ENCODE measurements around the gene C1orf53.

C1orf53 gene

DNA sequence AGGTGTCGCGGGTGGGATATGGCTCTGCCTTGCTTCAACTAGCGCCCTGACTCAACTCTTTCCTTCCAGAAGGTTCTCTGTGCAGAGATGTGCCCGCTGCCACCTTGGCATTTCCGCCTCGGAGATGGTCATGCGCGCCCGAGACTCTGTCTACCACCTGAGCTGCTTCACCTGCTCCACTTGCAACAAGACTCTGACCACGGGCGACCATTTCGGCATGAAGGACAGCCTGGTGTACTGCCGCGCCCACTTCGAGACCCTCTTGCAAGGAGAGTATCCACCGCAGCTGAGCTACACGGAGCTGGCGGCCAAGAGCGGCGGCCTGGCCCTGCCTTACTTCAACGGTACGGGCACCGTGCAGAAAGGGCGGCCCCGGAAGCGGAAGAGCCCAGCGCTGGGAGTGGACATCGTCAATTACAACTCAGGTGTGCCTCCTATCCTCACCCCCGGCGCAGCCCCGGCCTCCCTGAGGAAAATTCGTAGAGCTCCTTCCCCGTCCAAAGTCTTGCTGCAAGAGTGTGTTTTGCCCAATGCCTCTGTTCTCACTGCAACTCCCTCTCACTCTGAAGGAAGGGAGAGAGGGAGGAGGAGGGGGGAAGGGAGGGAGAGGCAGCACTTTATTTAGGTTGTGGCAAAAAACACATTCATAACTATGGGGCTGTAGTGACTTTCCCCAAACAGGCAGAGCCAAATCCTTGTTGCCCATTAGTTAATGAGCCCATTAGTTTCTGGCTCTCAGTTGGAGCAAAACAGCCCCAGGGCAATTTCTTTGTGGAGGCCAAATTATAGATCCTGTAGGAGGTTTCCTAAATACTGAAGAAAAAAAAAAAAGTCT is 19.0 kb downstream of the C1orf53 start:
- H3K4me3 ChIP-seq (replicated peaks in 1 of 2; ENCODE audit: low read depth in 2 of 2, low read length in 2 of 2): no peak overlapping the region
- no peak for DNase-seq (ENCODE audit: low read depth in 2 of 2)
- TF ChIP-seq CTCF (IDR thresholded peaks at IDR 0.05; ENCODE audit: low read depth, low read length): no peak

DNA sequence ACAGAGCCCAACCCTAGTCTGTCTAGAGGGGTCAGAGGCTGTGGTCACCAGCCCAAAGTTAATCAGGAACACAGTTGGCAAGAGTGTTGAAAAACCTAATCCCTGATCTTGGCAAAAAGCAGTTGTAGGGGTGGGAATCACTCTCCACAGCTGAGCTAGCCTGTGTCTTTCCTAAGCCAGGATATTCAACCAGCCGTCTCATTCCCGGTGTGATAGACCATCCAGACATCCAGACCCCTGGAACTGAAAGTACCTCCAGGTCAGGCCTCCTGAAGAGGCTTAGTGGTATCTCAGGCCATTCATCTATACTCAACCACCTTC is 19.6 kb downstream of the C1orf53 start:
- H3K4me3 ChIP-seq (replicated peaks in 1 of 2; ENCODE audit: low read depth in 2 of 2, low read length in 2 of 2): no peak overlapping the region
- DNase-seq (ENCODE audit: low read depth in 2 of 2): no peak
- TF ChIP-seq CTCF (IDR thresholded peaks at IDR 0.05; ENCODE audit: low read depth, low read length): no peak

DNA sequence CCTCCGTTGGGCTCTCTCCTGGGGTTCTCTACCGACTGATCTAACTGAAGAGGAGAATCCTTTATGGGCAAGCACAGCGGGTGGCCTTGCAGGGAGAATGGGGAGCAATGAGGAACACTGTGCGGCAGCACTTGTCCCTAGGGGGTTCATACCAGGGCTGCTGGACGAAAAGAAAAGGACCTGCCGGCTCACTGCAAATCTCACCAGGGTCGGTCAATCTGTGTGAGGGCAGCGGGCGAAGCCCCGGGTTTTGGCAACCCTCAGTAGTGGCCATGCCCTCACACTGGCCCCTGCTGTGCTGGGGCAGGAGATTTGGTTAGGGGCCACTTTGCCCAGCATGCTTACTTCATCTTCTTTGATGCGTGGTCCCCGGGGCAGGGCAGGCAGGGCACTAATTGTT is 20.6 kb downstream of the C1orf53 start:
- no peak for TF ChIP-seq CTCF (IDR thresholded peaks at IDR 0.05; ENCODE audit: low read depth, low read length)
- DNase-seq (ENCODE audit: low read depth in 2 of 2): no peak
- H3K4me3 ChIP-seq (replicated peaks in 1 of 2; ENCODE audit: low read depth in 2 of 2, low read length in 2 of 2): no peak overlapping the region

GRCh38 chr1:197924516-197925123 is 22.2 kb downstream of the C1orf53 start:
- H3K4me3 ChIP-seq (replicated peaks in 1 of 2; ENCODE audit: low read depth in 2 of 2, low read length in 2 of 2): no peak overlapping the region
- peak; percentile 74 to 78 for DNase-seq (ENCODE audit: low read depth in 2 of 2)
- TF ChIP-seq CTCF (IDR thresholded peaks at IDR 0.05; ENCODE audit: low read depth, low read length): peak; percentile 81

DNA sequence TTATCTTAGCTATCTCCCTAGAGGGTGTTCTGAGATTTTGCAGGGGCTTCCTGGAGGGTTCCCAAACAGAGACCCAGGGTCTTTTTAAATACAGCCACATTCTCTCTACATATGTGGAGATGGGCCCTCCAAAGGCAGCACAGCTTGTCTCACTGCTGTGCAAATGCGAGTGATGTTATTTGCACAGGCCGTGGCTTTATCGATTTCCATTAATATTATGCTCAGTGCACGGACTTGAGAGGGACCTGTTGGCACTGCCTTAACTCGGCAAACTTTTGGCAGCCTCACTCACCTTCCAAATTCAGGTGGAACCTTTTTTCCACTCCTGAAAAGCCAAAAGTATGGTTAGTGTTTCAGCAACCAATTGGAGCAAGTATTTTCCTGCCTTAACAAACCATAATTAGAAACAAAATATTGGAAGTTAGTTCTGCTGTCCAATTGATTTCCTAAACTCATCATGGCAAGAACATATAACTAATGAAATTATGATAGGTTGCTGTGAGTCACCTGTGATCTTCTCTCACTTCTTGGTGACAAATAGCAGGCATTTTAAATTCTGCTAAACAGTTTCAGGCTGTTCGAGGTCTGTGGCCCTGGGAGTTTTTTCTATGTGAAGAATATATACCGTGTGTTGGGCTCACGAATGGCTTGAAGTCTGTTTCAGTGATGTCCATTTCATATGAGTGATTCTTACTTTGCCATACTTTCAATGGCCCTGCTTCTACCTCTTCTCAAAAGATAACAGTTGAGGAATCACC is 25.7 kb downstream of the C1orf53 start:
- H3K4me3 ChIP-seq (replicated peaks in 1 of 2; ENCODE audit: low read depth in 2 of 2, low read length in 2 of 2): no peak overlapping the region
- no peak for TF ChIP-seq CTCF (IDR thresholded peaks at IDR 0.05; ENCODE audit: low read depth, low read length)
- no peak for DNase-seq (ENCODE audit: low read depth in 2 of 2)

GRCh38 chr1:197928849-197929336 is 26.5 kb downstream of the C1orf53 start:
- DNase-seq (ENCODE audit: low read depth in 2 of 2): no peak
- H3K4me3 ChIP-seq (replicated peaks in 1 of 2; ENCODE audit: low read depth in 2 of 2, low read length in 2 of 2): peak overlapping the region; percentile 19 to 30
- no peak for TF ChIP-seq CTCF (IDR thresholded peaks at IDR 0.05; ENCODE audit: low read depth, low read length)
